GM23248 (cell line): ENCODE measurements around the gene IGSF21. TPM values are rescaled to one million over a fixed set of nuclear protein-coding genes. Genes with fewer than 3 reads are reported as not detected.

Experiments used
- DNase-seq: peaks from one replicate; pipeline ENCODE4 v3.0.0-alpha.2; 2015
- H2AFZ ChIP-seq: fragments of 200-600 bp; sonication (generic); 2 replicates; pipeline ENCODE4 v1.6.1; 2016; ENCODE audit warnings: antibody characterized with exemption
- H3F3A ChIP-seq: fragments of 200-600 bp; sonication (generic); 2 replicates; pipeline ENCODE4 v1.6.1; 2016; ENCODE audit warnings: mild to moderate bottlenecking, antibody characterized with exemption, mixed run types; ENCODE audit not compliant: insufficient read depth
- H3K27ac ChIP-seq: fragments of 200-600 bp; sonication (generic); 2 replicates; pipeline ENCODE4 v1.5.1; 2016; ENCODE audit warnings: mild to moderate bottlenecking
- H3K27me3 ChIP-seq: fragments of 200-600 bp; sonication (generic); replicated peaks from 2 replicates; pipeline ENCODE4 v1.6.1; 2016; ENCODE audit warnings: mild to moderate bottlenecking; ENCODE audit not compliant: insufficient read depth
- H3K36me3 ChIP-seq: fragments of 200-600 bp; sonication (generic); 2 replicates; pipeline ENCODE4 v1.6.1; 2016; ENCODE audit warnings: low read depth, mild to moderate bottlenecking
- H3K4me1 ChIP-seq: fragments of 200-600 bp; sonication (generic); 2 replicates; pipeline ENCODE4 v1.6.1; 2016; ENCODE audit warnings: mild to moderate bottlenecking; ENCODE audit not compliant: insufficient read depth
- H3K4me2 ChIP-seq: fragments of 200-600 bp; sonication (generic); one replicate; pipeline ENCODE4 v1.6.1; 2016; ENCODE audit warnings: mild to moderate bottlenecking; ENCODE audit not compliant: unreplicated experiment
- H3K4me3 ChIP-seq: fragments of 200-600 bp; sonication (generic); 2 replicates; pipeline ENCODE4 v1.5.1; 2016; ENCODE audit warnings: mild to moderate bottlenecking
- H3K79me2 ChIP-seq: fragments of 200-600 bp; sonication (generic); 2 replicates; pipeline ENCODE4 v1.6.1; 2016; ENCODE audit warnings: mild to moderate bottlenecking; ENCODE audit not compliant: insufficient read depth
- H3K9ac ChIP-seq: fragments of 200-600 bp; sonication (generic); 2 replicates; pipeline ENCODE4 v1.6.1; 2016; ENCODE audit warnings: mild to moderate bottlenecking
- H3K9me2 ChIP-seq: fragments of 200-600 bp; sonication (generic); 2 replicates; pipeline ENCODE4 v1.6.1; 2016; ENCODE audit warnings: mixed run types, mild to moderate bottlenecking, moderate library complexity; ENCODE audit not compliant: insufficient read depth
- H3K9me3 ChIP-seq: fragments of 200-600 bp; sonication (generic); one replicate; pipeline ENCODE4 v1.6.1; 2017; ENCODE audit warnings: low read depth
- H4K20me1 ChIP-seq: fragments of 200-600 bp; sonication (generic); 2 replicates; pipeline ENCODE4 v1.6.0; 2016; ENCODE audit not compliant: insufficient read depth
- EZH2 ChIP-seq: fragments of 200-600 bp; sonication (generic); IDR thresholded peaks from 2 replicates; pipeline ENCODE4 v1.6.1; 2018; ENCODE audit warnings: antibody characterized with exemption, mild to moderate bottlenecking; ENCODE audit not compliant: insufficient read depth, poor library complexity, severe bottlenecking
- EZH2phosphoT487 ChIP-seq: fragments of 200-600 bp; sonication (generic); IDR thresholded peaks from 2 replicates; pipeline ENCODE4 v1.6.1; 2018; ENCODE audit warnings: antibody characterized with exemption, moderate library complexity, mild to moderate bottlenecking, low read depth; ENCODE audit not compliant: insufficient read depth
- WGBS, 2 experiments: methylation state at CpG; one replicate each; pipeline ENCODE4 v1.1.6; 2015 to 2017; ENCODE audit warnings: low lambda C conversion rate in 2 of 2, low coverage in 1 of 2; ENCODE audit errors: missing lambda C conversion rate in 2 of 2; 5-methylcytosine and 5-hydroxymethylcytosine counted together
- in situ Hi-C: fragments of 300-500 bp; cut with MboI; formaldehyde crosslinking; loops from 2 replicates; pipeline ENCODE4 v1.15.0; 2020
- polyA plus RNA-seq: library from polyadenylated mRNA; unstranded; fragments of >200 nt; fragmentation: Nextera tagmentation; extraction: Ambion mirVana; gene quantifications from 2 replicates; pipeline ENCODE4 v1.2.1, GENCODE V29; 2016
- total RNA-seq: library from RNA; depleted of rRNA; stranded (reverse); fragments of >200 nt; shearing (Covaris generic); gene quantifications from 2 replicates; pipeline ENCODE4 v1.2.3, GENCODE V29; 2014

The IGSF21 gene
- total and polyA plus RNA-seq, 2 experiments from 2014 or later = not detected

GRCh38 chr1:18099026-18099425 lies 8.6 kb upstream of the IGSF21 start:
- Histone ChIP-seq H3K27ac (no peak overlapping the region), H4K20me1 (no peaks in the 10 kb centered on the region), H3K9ac (no peak overlapping the region), H3K27me3 (0 out of 2 replicates have a peak, but pooled peaks cover 4% of the 10 kb centered on the region), H3F3A (no peaks in the 10 kb centered on the region), H3K4me1 (no peaks in the 10 kb centered on the region), H3K9me2 (no peaks in the 10 kb centered on the region), H3K4me3 (no peak overlapping the region), H3K9me3 (no peaks in the 10 kb centered on the region), H3K79me2 (no peaks in the 10 kb centered on the region), H2AFZ (no peak overlapping the region), H3K36me3 (no peaks in the 10 kb centered on the region), H3K4me2 (no peak overlapping the region)
- DNase-seq = no peak
- in situ Hi-C loops = loop anchor here (10.0 kb wide), 1 partner anchor 434 kb away; no protein-coding TSS in a partner anchor
- 54 to 74% methylated on average over 2 of the region's 2 CpGs for WGBS, 2 experiments
- no peak for TF ChIP-seq EZH2
- TF ChIP-seq EZH2phosphoT487 = no peak

- WGBS, 2 experiments = 62 to 73% methylated on average over 12 of the region's 12 CpGs
- H3K4me1 ChIP-seq = no peaks in the 10 kb centered on the region
- TF ChIP-seq EZH2phosphoT487 = no peak
- TF ChIP-seq EZH2 = no peak
- no peak overlapping the region for H3K9ac ChIP-seq
- H3K79me2 ChIP-seq = no peaks in the 10 kb centered on the region
- no peaks in the 10 kb centered on the region for H3F3A ChIP-seq
- H2AFZ ChIP-seq = no peak overlapping the region
- no peaks in the 10 kb centered on the region for H3K36me3 ChIP-seq
- in situ Hi-C loops = loop anchor here (25.0 kb wide), 1 partner anchor 588 kb away; no protein-coding TSS in a partner anchor
- no peak overlapping the region for H3K4me2 ChIP-seq
- H3K4me3 ChIP-seq = no peak overlapping the region
- H3K9me2 ChIP-seq = no peaks in the 10 kb centered on the region
- H3K27ac ChIP-seq = no peak overlapping the region
- no peak for DNase-seq
- H4K20me1 ChIP-seq = no peaks in the 10 kb centered on the region
- 0 out of 2 replicates have a peak, but pooled peaks cover 4% of the 10 kb centered on the region for H3K27me3 ChIP-seq
- no peaks in the 10 kb centered on the region for H3K9me3 ChIP-seq
Measured at GRCh38 chr1:18100060-18100459, 7.5 kb upstream of the IGSF21 start.

GRCh38 chr1:18100491-18101063 lies 7.0 kb upstream of the IGSF21 start:
- H3K27ac ChIP-seq = no peak overlapping the region
- no peak overlapping the region for H3K4me3 ChIP-seq
- DNase-seq = peak; percentile 77
- peaks cover 6% of the 10 kb centered on the region; the same call in 1 of the 2 replicates for H3K27me3 ChIP-seq
- no peak for TF ChIP-seq EZH2
- no peak for TF ChIP-seq EZH2phosphoT487
- no peaks in the 10 kb centered on the region for H4K20me1 ChIP-seq
- H2AFZ ChIP-seq = no peak overlapping the region
- no peak overlapping the region for H3K4me2 ChIP-seq
- no peaks in the 10 kb centered on the region for H3K4me1 ChIP-seq
- in situ Hi-C loops = loop anchor here (25.0 kb wide), 1 partner anchor 588 kb away; no protein-coding TSS in a partner anchor
- no peaks in the 10 kb centered on the region for H3K9me3 ChIP-seq
- H3K79me2 ChIP-seq = no peaks in the 10 kb centered on the region
- no peaks in the 10 kb centered on the region for H3K36me3 ChIP-seq
- WGBS, 2 experiments = 3 to 5% methylated on average over 10 of the region's 10 CpGs
- H3K9ac ChIP-seq = no peak overlapping the region
- no peaks in the 10 kb centered on the region for H3F3A ChIP-seq
- H3K9me2 ChIP-seq = no peaks in the 10 kb centered on the region

GRCh38 chr1:18101508-18101907 lies 6.1 kb upstream of the IGSF21 start:
- TF ChIP-seq EZH2phosphoT487 = no peak
- no peak for TF ChIP-seq EZH2
- in situ Hi-C loops = loop anchor here (25.0 kb wide), 1 partner anchor 589 kb away; no protein-coding TSS in a partner anchor
- H3K4me2 ChIP-seq = no peak overlapping the region
- H2AFZ ChIP-seq = no peak overlapping the region
- no peak overlapping the region for H3K4me3 ChIP-seq
- DNase-seq = no peak
- H3K4me1 ChIP-seq = no peaks in the 10 kb centered on the region
- H3K36me3 ChIP-seq = no peaks in the 10 kb centered on the region
- no peaks in the 10 kb centered on the region for H3K9me3 ChIP-seq
- no peaks in the 10 kb centered on the region for H3K9me2 ChIP-seq
- WGBS, 2 experiments = 44% methylated on average over 2 of the region's 2 CpGs
- H3F3A ChIP-seq = no peaks in the 10 kb centered on the region
- H3K79me2 ChIP-seq = no peaks in the 10 kb centered on the region
- peaks cover 14% of the 10 kb centered on the region for H3K27me3 ChIP-seq
- H3K27ac ChIP-seq = no peak overlapping the region
- no peak overlapping the region for H3K9ac ChIP-seq
- no peaks in the 10 kb centered on the region for H4K20me1 ChIP-seq
